ENCODE measurements around the gene GJC1. TPM values are rescaled to one million over a fixed set of nuclear protein-coding genes. Genes with fewer than 3 reads are reported as not detected.

The GJC1 gene
- total RNA-seq, 1 donor from 2014 or later = 57.1 TPM

DNA sequence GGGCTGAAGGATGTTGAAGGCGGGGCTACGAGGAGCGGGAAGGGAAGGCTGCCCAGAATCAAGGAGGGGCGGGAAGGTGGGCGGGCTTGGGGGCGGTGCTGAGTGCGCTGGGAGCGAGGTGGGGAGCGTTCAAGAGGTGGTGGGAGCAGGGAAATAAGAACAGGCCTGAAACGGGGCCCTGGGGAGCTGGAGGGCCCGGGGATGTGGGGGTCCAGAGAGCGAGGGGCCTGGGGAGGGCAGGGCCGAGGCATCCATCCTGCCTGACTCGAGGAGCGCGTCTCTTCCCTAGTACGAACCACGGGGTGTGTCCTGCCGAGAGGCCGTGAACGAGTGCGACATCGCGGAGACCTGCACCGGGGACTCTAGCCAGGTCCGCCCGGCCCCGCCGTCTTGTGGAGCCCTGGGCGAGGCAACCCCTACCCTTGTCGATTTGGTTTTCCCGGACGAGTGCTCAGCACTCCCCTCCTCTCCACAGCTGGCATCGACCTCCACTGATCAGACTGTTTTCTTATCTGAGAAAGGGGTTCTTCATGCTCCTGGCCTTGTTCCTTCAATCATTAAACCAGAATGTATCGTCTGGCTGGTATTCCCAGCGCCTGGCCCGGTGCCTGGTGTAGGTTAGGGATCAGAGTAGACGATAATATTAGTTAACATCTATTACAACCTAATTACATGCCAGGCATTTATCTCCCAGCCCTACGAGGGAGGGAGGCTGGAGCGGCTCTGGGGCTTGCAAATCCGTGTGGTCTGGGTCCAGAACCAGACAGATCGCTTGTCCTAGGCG is 54.1 kb downstream of the GJC1 start:
- Mint-ChIP-seq H3K27ac (peak overlapping the region; percentile 88), H3K4me3 (peak overlapping the region; percentile 78), H3K4me1 (peaks cover 5% of the 10 kb centered on the region), H3K36me3 (no peaks in the 10 kb centered on the region), H3K9me3 (no peaks in the 10 kb centered on the region), H3K27me3 (ENCODE audit: low read depth) (peaks cover 11% of the 10 kb centered on the region)
- no peak for DNase-seq (ENCODE audit: low spot score in 2 of 2, unreplicated experiment in 2 of 2)
- TF ChIP-seq, protein P1, sequence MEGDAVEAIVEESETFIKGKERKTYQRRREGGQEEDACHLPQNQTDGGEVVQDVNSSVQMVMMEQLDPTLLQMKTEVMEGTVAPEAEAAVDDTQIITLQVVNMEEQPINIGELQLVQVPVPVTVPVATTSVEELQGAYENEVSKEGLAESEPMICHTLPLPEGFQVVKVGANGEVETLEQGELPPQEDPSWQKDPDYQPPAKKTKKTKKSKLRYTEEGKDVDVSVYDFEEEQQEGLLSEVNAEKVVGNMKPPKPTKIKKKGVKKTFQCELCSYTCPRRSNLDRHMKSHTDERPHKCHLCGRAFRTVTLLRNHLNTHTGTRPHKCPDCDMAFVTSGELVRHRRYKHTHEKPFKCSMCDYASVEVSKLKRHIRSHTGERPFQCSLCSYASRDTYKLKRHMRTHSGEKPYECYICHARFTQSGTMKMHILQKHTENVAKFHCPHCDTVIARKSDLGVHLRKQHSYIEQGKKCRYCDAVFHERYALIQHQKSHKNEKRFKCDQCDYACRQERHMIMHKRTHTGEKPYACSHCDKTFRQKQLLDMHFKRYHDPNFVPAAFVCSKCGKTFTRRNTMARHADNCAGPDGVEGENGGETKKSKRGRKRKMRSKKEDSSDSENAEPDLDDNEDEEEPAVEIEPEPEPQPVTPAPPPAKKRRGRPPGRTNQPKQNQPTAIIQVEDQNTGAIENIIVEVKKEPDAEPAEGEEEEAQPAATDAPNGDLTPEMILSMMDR (IDR thresholded peaks at IDR 0.05; ENCODE audit: unreplicated experiment) = no peak

- Mint-ChIP-seq H3K36me3 (no peaks in the 10 kb centered on the region), H3K4me3 (peak overlapping the region; percentile 78)
- peak; percentile 94 to 97 for DNase-seq (ENCODE audit: low spot score in 2 of 2, unreplicated experiment in 2 of 2)
Observed at GRCh38 chr17:44775136-44775837, 54.8 kb downstream of the GJC1 start.

DNA sequence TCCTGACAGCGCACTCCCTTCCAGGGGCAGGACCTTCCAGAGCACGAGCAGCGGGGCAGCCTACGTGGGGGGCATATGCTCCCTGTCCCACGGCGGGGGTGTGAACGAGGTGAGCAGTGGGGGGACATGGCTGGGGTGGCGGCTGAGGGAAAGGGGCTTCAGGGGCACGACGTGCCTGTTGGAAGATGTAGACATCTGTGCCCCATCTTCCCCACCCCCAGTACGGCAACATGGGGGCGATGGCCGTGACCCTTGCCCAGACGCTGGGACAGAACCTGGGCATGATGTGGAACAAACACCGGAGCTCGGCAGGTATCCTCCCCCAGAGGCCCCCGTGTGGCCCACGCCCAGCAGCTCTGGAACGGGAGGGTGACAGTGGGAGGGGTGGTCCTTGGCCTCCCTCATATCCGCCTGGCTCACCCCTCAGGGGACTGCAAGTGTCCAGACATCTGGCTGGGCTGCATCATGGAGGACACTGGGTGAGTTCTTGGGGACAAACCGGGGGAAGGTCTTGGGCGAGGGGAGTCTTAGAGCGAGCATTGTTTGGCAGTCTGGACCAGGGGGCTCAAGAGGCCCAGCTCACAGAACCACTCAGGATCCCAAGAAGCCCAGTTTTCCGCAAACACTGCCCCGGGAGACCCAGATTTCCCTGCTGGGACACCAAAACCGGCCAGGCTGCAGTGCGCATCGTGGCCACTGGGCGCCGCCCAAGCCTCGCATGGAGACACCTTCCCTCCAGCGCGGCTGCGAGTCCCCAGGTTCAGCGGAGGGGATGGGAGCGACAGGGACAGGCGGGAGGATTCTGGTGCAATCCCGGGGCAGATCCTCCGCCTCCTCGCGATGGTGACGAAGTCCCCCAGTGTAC is 55.6 kb downstream of the GJC1 start:
- Mint-ChIP-seq H3K36me3 (no peaks in the 10 kb centered on the region), H3K27ac (peak overlapping the region; percentile 88), H3K27me3 (ENCODE audit: low read depth) (peaks cover 11% of the 10 kb centered on the region), H3K4me3 (peak overlapping the region; percentile 78), H3K4me1 (peaks cover 4% of the 10 kb centered on the region), H3K9me3 (no peaks in the 10 kb centered on the region)
- TF ChIP-seq, protein P1 (IDR thresholded peaks at IDR 0.05; ENCODE audit: unreplicated experiment) = peak; percentile 98
- DNase-seq (ENCODE audit: low spot score in 2 of 2, unreplicated experiment in 2 of 2) = peak; percentile 85 to 97

More at GRCh38 chr17:44775136-44775837, 54.8 kb downstream of the GJC1 start:
- Mint-ChIP-seq H3K27ac (peak overlapping the region; percentile 88), H3K9me3 (no peaks in the 10 kb centered on the region), H3K27me3 (ENCODE audit: low read depth) (peaks cover 11% of the 10 kb centered on the region), H3K4me1 (peaks cover 5% of the 10 kb centered on the region)
- TF ChIP-seq, protein P1 (IDR thresholded peaks at IDR 0.05; ENCODE audit: unreplicated experiment) = peak; percentile 55

DNA sequence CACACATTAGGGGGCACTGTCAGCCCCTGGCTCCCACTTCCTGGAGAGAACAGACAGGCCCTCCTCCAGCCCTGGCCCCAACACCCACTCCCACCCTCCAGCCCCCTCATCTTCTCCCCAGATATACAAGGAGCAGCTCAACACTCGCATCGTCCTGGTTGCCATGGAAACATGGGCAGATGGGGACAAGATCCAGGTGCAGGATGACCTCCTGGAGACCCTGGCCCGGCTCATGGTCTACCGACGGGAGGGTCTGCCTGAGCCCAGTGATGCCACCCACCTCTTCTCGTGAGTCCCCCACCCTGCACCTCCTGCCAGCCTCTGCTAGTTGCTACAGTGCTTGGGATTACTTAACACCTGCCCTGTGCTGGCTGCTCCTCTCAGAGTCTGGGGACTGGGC is 56.9 kb downstream of the GJC1 start:
- H3K27me3 Mint-ChIP-seq (ENCODE audit: low read depth) = peaks cover 11% of the 10 kb centered on the region
- H3K36me3 Mint-ChIP-seq = no peaks in the 10 kb centered on the region
- DNase-seq (ENCODE audit: low spot score in 2 of 2, unreplicated experiment in 2 of 2) = no peak
- peaks cover 2% of the 10 kb centered on the region for H3K4me1 Mint-ChIP-seq
- TF ChIP-seq, protein P1 (IDR thresholded peaks at IDR 0.05; ENCODE audit: unreplicated experiment) = no peak
- no peak overlapping the region for H3K4me3 Mint-ChIP-seq
- H3K27ac Mint-ChIP-seq = no peak overlapping the region
- H3K9me3 Mint-ChIP-seq = no peaks in the 10 kb centered on the region

DNA sequence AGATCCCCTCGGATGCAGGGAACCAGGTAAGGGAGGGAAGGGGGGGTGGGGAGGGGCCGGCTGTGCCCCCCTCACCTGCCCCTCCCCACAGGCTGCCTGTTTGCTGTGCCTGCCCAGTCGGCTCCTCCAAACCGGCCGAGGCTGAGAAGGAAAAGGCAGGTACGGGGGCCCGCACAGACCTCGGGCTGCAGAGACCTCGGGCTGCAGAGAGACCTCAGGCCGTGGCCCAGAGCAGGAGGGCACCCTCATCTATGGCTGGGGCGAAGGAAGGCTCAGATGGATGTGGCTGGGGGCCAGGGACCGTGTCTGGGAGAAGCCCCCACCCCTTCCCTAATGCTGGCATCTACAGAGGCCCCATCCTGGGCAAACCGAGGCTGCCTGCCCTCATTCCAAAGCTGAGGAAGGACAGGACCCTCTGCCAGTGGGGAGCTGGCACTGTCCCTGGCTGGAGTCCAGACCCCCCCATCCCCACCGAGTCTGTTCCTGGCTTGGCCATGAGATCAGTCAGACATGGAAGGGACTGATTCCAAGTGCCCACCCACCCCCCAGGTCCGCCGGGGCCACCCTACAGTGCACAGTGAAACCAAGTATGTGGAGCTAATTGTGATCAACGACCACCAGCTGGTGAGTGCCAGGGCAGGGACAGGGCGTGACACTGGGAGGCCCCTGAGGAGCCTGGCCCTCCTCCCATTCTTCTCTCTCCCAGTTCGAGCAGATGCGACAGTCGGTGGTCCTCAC is 57.6 kb downstream of the GJC1 start:
- Mint-ChIP-seq H3K27me3 (ENCODE audit: low read depth) (peaks cover 8% of the 10 kb centered on the region), H3K9me3 (no peaks in the 10 kb centered on the region), H3K36me3 (no peaks in the 10 kb centered on the region), H3K4me3 (no peak overlapping the region), H3K27ac (no peak overlapping the region), H3K4me1 (peaks cover 2% of the 10 kb centered on the region)
- DNase-seq (ENCODE audit: low spot score in 2 of 2, unreplicated experiment in 2 of 2) = no peak
- TF ChIP-seq, protein P1 (IDR thresholded peaks at IDR 0.05; ENCODE audit: unreplicated experiment) = no peak
